ENCODE data around the gene EVX2.

DNA sequence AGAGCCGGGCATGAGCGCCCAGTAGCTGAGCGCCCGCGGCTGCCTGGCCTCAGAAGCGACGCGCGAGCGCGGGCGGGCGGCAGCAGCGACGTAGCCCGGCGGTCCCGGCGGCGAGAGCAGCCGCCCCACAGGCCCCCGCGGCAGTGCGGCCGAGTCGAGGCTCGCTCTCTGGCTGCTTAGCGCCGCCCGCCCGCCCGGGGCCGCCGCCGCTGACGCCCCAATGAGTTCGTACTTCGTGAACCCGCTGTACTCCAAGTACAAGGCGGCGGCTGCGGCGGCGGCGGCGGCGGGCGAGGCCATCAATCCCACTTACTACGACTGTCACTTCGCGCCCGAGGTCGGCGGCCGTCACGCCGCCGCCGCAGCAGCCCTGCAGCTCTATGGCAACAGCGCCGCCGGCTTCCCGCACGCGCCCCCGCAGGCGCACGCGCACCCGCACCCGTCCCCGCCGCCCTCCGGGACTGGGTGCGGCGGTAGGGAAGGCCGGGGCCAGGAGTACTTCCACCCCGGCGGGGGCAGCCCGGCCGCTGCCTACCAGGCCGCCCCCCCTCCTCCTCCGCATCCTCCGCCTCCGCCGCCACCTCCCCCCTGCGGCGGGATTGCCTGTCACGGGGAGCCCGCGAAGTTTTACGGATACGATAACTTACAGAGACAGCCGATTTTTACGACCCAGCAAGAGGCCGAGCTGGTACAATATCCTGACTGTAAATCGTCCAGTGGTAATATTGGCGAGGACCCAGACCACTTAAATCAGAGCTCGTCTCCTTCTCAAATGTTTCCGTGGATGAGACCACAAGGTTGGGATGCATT lies 46.6 kb upstream of the EVX2 start:
- TF ChIP-seq, protein P1, sequence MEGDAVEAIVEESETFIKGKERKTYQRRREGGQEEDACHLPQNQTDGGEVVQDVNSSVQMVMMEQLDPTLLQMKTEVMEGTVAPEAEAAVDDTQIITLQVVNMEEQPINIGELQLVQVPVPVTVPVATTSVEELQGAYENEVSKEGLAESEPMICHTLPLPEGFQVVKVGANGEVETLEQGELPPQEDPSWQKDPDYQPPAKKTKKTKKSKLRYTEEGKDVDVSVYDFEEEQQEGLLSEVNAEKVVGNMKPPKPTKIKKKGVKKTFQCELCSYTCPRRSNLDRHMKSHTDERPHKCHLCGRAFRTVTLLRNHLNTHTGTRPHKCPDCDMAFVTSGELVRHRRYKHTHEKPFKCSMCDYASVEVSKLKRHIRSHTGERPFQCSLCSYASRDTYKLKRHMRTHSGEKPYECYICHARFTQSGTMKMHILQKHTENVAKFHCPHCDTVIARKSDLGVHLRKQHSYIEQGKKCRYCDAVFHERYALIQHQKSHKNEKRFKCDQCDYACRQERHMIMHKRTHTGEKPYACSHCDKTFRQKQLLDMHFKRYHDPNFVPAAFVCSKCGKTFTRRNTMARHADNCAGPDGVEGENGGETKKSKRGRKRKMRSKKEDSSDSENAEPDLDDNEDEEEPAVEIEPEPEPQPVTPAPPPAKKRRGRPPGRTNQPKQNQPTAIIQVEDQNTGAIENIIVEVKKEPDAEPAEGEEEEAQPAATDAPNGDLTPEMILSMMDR (IDR thresholded peaks at IDR 0.05) = no peak
- TF ChIP-seq POLR2A (IDR thresholded peaks at IDR 0.05) = no peak

All from thyroid gland (tissue), 4 donors.